Medulla oblongata (tissue), 1 donor: ENCODE measurements around the gene MACROD1.

Source experiments
- DNase-seq: peaks from one replicate; pipeline ENCODE4 v3.0.0-alpha.2; 2015; ENCODE audit errors: extremely low spot score

Gene MACROD1

GRCh38 chr11:64113462-64113780 is 52.5 kb downstream of the MACROD1 start:
- no peak for DNase-seq

- DNase-seq: no peak
These were observed 53.0 kb downstream of the MACROD1 start for GRCh38 chr11:64112771-64113461.

- DNase-seq: no peak
These were observed 55.2 kb downstream of the MACROD1 start for GRCh38 chr11:64110465-64111375.

GRCh38 chr11:64109332-64109731 is 56.6 kb downstream of the MACROD1 start:
- no peak for DNase-seq

- DNase-seq: no peak
These were observed 58.6 kb downstream of the MACROD1 start for GRCh38 chr11:64107303-64107702.

- DNase-seq: no peak
These were observed 61.3 kb downstream of the MACROD1 start for GRCh38 chr11:64104632-64105031.

- DNase-seq: no peak
These were observed 62.5 kb downstream of the MACROD1 start for GRCh38 chr11:64103277-64103985.

- DNase-seq: no peak
These were observed 63.7 kb downstream of the MACROD1 start for GRCh38 chr11:64102005-64102738.

GRCh38 chr11:64101461-64101860 is 64.5 kb downstream of the MACROD1 start:
- peak; percentile 53 for DNase-seq

- no peak for DNase-seq
These were observed 65.0 kb downstream of the MACROD1 start for GRCh38 chr11:64100782-64101353.

- DNase-seq: no peak
These were observed 65.6 kb downstream of the MACROD1 start for GRCh38 chr11:64100360-64100759.

GRCh38 chr11:64099436-64099835 is 66.5 kb downstream of the MACROD1 start:
- no peak for DNase-seq

- DNase-seq: peak; percentile 62
These were observed 67.5 kb downstream of the MACROD1 start for GRCh38 chr11:64098318-64098831.

- no peak for DNase-seq
These were observed 68.2 kb downstream of the MACROD1 start for GRCh38 chr11:64097468-64098317.

GRCh38 chr11:64096835-64097234 is 69.1 kb downstream of the MACROD1 start:
- DNase-seq: peak; percentile 58

- no peak for DNase-seq
These were observed 70.0 kb downstream of the MACROD1 start for GRCh38 chr11:64095949-64096348.

- no peak for DNase-seq
These were observed 70.6 kb downstream of the MACROD1 start for GRCh38 chr11:64095273-64095817.

GRCh38 chr11:64094463-64095260 is 71.3 kb downstream of the MACROD1 start:
- DNase-seq: peak; percentile 46
